HL-60 (cell line): ENCODE results near the gene PHB1.

ENCODE experiments used
- DNase-seq, 2 experiments: peaks; one replicate each; pipeline ENCODE4 v3.0.0-alpha.2; 2010 to 2020; ENCODE audit warnings: low read depth in 1 of 2, low spot score in 1 of 2
- H3K27ac ChIP-seq: fragments of 250-450 bp; sonication (Bioruptor Pico); replicated peaks from 2 replicates; pipeline ENCODE4 v1.5.1; 2020; ENCODE audit warnings: mild to moderate bottlenecking, moderate library complexity
- H3K27me3 ChIP-seq: fragments of 250-450 bp; sonication (Bioruptor Pico); 2 replicates; pipeline ENCODE4 v1.5.1; 2021; ENCODE audit warnings: mild to moderate bottlenecking, moderate library complexity; ENCODE audit not compliant: insufficient read depth, poor library complexity, severe bottlenecking
- H3K4me3 ChIP-seq: replicated peaks from 2 replicates; pipeline ENCODE4 v1.5.1; 2011; ENCODE audit warnings: mild to moderate bottlenecking, control low read depth, low read length; ENCODE audit not compliant: insufficient read depth
- CTCF ChIP-seq: IDR thresholded peaks from one replicate; pipeline ENCODE4 v1.5.1; 2011; ENCODE audit warnings: low read length, control low read depth, inconsistent platforms; ENCODE audit not compliant: insufficient read depth
- GABPA ChIP-seq: IDR thresholded peaks from 2 replicates; pipeline ENCODE4 v1.6.1; 2012; ENCODE audit warnings: low read depth
- POLR2AphosphoS5 ChIP-seq: IDR thresholded peaks from 2 replicates; pipeline ENCODE4 v1.6.1; 2012; ENCODE audit warnings: low read depth
- REST ChIP-seq: IDR thresholded peaks from 2 replicates; pipeline ENCODE4 v1.6.1; 2012; ENCODE audit warnings: low read depth; ENCODE audit not compliant: insufficient replicate concordance
- SPI1 ChIP-seq: IDR thresholded peaks from 2 replicates; pipeline ENCODE4 v1.6.1; 2012; ENCODE audit warnings: low read depth, mild to moderate bottlenecking, borderline replicate concordance

The PHB1 gene

GRCh38 chr17:49382556-49382955, 32.1 kb downstream of the PHB1 start:
- H3K27ac ChIP-seq: no peak overlapping the region
- no peaks in the 10 kb centered on the region for H3K27me3 ChIP-seq
- TF ChIP-seq GABPA (no peak), REST (no peak), SPI1 (no peak), CTCF (no peak), POLR2AphosphoS5 (no peak)
- DNase-seq: no peak
- no peak overlapping the region for H3K4me3 ChIP-seq

- TF ChIP-seq POLR2AphosphoS5: no peak
- TF ChIP-seq GABPA: no peak
- no peak for TF ChIP-seq CTCF
- TF ChIP-seq REST: no peak
- no peak for TF ChIP-seq SPI1
- no peak overlapping the region for H3K4me3 ChIP-seq
- no peak overlapping the region for H3K27ac ChIP-seq
- DNase-seq: no peak
- H3K27me3 ChIP-seq: no peaks in the 10 kb centered on the region
These were observed 32.9 kb downstream of the PHB1 start for GRCh38 chr17:49381793-49382192.

- TF ChIP-seq GABPA (no peak), REST (no peak), SPI1 (no peak), POLR2AphosphoS5 (no peak), CTCF (no peak)
- no peak overlapping the region for H3K27ac ChIP-seq
- DNase-seq: no peak
- H3K27me3 ChIP-seq: no peaks in the 10 kb centered on the region
- H3K4me3 ChIP-seq: no peak overlapping the region
These were observed 33.6 kb downstream of the PHB1 start for GRCh38 chr17:49381033-49381432.
